HG03354 (cell line): ENCODE data around the gene KCNIP4.

Experiments used
- ATAC-seq: cut with Tn5 transposase; IDR thresholded peaks from one replicate; pipeline ENCODE4 v1.9.1; 2021; ENCODE audit warnings: mild to moderate bottlenecking; ENCODE audit not compliant: unreplicated experiment, poor library complexity, severe bottlenecking

Gene KCNIP4

DNA sequence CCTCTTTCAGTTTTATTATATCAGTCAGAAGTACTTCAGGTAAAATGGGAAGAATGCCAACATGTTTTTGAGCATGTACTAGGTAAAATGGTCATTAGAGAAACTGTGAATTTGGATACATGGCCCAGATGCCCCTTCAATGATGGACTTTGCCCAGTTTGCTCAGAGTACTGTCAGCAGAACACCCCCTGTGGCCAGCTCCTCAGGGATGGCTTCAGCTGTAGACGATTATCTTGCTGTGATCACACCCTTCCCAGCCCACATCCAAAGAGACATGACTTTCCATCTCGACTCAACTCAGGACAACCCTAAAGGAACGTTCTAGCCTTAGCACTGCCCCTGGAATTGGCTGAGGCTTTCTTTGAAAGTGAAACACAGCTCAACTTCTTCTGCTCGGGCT lies 809.2 kb downstream of the KCNIP4 start:
- no peak for ATAC-seq

DNA sequence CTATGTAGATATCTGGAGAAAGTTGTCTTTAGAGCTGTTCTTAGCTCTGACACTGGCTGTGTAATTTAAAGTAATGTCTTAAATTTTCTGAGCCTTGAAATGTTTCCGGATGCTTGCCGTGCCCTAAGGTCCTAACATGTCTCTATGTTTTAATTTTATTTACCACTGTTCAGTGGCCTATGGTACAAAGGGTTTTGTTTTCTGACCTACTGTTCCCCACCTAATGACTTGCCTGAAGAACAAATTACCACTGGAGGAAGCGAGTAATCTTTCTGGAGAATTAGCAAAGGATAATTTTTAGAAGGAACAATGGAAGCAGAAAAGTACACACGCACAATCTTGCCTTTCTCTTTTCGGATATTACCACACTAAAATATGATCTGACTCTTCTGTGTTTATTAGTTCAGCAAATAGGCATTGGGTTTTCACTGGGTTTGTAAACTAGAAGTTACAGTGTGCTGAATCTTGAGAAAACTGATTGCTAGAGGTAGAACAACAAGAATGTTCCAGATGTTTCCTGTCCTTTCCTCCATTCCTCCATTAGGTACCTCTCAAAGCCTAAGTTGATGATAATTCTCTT lies 812.4 kb downstream of the KCNIP4 start:
- ATAC-seq, result no peak

DNA sequence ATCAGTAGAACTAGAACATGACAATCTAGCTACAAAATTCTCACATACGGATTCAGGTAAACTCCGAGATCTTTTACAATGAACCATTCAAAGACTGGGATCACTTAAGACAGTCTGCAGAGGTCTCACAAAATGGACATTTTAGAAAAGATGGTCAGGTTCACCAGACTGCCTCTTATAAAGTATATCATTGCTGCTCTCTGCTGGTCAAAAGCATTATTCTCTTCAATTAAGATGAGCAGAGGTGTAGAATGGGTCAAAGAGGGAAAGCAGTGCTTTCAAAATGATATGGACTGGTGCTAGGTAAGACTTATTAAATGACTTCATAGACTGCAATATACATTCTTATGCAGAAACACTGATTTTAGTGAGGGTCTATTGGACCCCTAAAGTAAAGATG lies 813.6 kb downstream of the KCNIP4 start:
- ATAC-seq, result no peak

DNA sequence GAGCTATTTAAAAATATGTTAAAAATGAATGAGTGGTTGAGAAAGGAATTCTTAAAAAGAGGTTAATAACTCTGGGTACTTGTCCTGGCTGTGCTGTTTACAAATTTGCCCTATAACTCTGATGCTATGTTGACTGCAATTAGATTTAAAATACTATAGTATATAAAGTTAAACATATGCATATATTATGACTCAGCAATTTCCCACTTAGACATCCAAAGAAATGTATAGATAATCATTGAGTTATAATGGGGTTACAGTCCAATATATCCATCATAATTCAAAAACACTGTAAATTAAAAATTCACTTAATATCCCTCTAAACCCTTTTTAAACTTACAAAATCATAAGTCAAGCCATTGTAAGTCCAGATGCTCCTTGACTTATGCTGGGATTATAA lies 818.0 kb downstream of the KCNIP4 start:
- no peak for ATAC-seq

DNA sequence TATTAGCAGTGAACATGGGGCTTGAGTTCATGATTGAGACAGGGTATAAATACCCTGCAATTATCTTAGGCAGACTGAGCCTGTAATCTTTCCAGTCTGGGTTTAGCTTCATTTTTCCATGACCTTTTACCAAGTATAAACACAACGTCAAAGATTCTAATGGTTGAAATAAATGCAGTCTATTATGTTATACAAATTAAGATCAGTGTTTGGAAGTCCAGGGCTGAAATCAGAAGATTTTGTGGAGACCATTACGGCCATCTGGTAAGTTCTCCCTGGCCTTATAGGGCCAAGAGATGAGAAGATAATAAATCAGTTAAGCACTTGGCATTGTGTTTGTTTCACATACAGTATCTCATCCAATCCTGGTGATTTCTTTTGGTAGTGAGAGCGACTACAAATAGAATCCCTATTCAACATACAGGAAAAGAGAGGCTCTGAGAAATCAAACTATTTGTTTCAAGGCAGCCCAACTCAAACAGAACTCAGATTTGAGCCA lies 822.5 kb downstream of the KCNIP4 start:
- ATAC-seq, result no peak

- no peak for ATAC-seq
These were observed 830.3 kb downstream of the KCNIP4 start for GRCh38 chr4:21118301-21118700.

GRCh38 chr4:21117541-21118180 lies 830.9 kb downstream of the KCNIP4 start:
- no peak for ATAC-seq

- ATAC-seq, result no peak
These were observed 834.9 kb downstream of the KCNIP4 start for GRCh38 chr4:21113496-21114223.

- ATAC-seq, result no peak
These were observed 845.9 kb downstream of the KCNIP4 start for GRCh38 chr4:21102667-21103066.

- no peak for ATAC-seq
These were observed 850.7 kb downstream of the KCNIP4 start for GRCh38 chr4:21097865-21098264.

DNA sequence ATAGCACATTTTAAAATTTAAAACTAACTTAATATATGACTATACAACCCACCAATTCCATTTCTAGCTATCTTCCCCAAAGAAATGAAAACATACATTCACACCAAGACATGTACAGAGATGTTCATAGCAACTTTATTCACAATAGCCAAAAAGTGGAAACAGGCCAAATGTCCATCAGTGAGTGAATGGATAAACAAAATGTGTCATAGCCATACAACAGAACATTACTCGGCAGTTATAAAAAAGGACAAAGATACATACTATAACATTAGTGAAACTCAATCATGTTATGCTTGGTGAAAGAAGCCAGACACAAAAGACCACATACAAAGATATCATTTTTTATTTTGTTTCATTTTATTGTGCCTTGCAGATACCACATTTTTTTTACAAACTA lies 851.5 kb downstream of the KCNIP4 start:
- ATAC-seq, result no peak

DNA sequence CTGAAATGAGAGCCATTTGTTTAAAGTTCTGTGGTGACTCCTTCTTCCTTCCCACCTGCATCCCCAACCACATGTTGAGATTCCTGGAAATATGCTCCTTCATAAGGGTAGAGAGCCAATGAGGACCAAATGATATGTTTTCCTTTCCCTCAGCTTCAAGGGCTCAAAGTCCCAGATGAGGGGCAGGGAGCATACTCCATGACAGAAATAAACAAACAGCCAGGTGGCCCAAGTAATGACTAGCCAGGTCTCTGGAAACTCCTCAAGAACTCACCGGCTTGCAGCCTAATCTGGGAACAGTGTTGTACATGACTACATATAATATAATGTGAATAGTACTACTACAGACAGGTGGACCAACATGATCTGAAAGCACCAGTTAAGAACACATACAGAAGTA lies 856.0 kb downstream of the KCNIP4 start:
- no peak for ATAC-seq

DNA sequence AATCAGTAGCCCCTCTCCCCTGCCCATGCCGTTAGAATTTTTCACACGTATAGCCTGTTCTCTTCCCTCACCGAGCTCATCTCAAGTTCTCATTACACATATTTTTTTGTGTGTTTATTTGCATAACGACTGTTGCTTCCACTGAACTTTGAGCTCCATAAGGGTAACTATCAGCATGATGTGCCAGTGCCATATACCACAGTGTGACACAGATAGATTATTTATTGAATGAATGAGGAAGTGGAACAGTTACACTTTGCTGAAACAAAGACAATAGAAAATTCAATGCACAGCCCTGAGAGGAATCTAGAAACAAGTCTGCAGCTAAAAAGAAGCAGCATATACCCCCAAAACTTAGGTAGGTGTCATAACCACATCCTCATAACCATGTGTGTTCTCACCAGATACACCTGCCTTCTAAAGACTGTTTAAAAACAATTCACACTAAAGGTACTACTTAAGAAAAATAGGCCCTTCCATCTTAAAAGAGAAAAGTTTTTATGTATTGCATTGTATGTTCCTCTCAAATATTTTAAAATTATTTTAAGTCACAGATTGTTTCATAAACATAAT lies 858.4 kb downstream of the KCNIP4 start:
- no peak for ATAC-seq

GRCh38 chr4:21083413-21083812 lies 865.2 kb downstream of the KCNIP4 start:
- no peak for ATAC-seq

GRCh38 chr4:21077967-21078366 lies 870.6 kb downstream of the KCNIP4 start:
- no peak for ATAC-seq

DNA sequence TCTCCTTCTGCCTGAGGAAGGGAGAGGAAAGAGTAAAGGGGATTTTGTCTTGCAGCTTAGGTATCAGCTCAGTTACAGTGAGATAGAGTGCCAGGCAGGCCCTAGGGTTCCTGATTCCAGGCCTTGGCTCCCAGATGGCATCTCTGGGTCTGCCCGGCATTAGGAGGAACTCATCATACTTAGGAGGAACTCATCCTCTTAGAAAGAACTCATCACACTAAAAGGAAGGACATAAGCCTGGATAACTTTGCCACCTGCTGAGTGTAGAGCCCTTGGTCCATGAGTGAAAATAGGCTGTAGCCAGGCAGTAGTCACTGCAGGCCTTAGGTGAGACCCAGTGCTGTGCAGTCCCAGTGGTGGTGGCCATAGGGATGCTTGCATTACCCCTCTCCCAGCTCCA lies 881.2 kb downstream of the KCNIP4 start:
- no peak for ATAC-seq

- ATAC-seq, result no peak
These were observed 886.7 kb downstream of the KCNIP4 start for GRCh38 chr4:21061902-21062301.

GRCh38 chr4:21046141-21046540 lies 902.4 kb downstream of the KCNIP4 start:
- no peak for ATAC-seq

DNA sequence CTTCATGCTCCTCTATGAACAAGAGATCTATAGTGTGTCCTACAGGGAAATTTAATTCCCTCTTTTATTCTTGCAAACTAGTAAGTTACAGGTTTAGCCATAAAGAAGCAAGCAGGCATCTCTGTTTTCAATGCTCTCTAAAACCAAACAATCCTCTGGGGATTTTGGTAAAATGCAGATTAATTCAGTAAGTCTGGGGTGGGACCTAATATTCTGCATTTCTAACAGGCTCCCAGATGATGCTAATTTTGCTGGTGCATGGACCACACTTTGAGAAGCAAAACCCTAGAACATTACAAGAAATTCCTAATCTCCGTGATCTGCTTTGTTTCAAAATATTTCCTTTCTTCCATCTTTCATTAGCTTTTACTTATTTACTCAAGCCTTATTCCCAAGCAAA lies 903.5 kb downstream of the KCNIP4 start:
- ATAC-seq, result no peak

DNA sequence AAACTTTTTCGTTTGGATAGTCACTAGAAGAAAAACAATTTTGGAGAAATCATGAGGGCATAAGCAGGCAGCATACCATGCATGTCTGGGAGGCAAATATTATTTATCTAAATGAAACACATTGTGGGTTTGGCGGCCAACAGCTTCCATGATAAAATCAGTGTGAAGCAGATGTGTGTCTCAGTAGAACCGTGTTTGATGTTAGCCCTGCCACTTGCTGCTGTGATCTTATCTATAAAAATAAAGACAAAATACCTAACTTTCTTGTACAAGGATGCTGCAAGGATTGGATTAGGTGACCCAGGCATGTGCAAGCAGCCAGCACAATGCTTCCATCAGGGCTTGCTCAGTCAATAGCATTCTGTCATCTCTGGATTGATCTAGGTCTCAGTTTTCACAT lies 906.9 kb downstream of the KCNIP4 start:
- no peak for ATAC-seq

DNA sequence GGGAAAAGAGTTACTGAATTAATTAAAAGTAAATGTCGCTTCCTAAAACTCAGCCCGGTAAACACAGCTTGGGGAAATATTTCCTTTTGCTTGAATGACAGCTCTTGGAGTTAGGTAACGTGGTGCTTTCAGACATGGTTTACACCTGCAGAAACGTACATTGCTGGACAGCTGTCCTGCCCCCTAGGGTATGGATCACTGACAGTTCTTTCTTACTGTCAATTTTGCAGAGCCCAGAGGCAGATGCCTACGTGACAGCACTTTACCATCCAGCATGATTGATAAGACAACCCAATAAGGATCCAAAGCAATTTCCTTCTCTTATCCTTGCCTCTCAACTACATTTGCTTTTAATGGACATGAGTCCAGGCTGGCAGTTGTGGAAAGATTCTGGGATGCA lies 913.8 kb downstream of the KCNIP4 start:
- no peak for ATAC-seq
